ENCODE results near the gene KNDC1. TPM values are rescaled to one million over a fixed set of nuclear protein-coding genes. Genes with fewer than 3 reads are reported as not detected.

The KNDC1 gene
- total and polyA plus RNA-seq, 2 experiments from 2014 or later, result 1.8 to 16.0 TPM

- TF ChIP-seq ZNF114 (CRISPR knock-in tag; IDR thresholded peaks at IDR 0.05) (no peak), REST (IDR thresholded peaks at IDR 0.05; ENCODE audit: unreplicated experiment) (no peak), CREB1 (CRISPR knock-in tag; IDR thresholded peaks at IDR 0.05; ENCODE audit: low read depth) (no peak), CTCF (conservative IDR thresholded peaks at IDR 0.05; ENCODE audit: low read depth in 2 of 2) (no peak)
Measured at GRCh38 chr10:133191651-133192050, 31.6 kb downstream of the KNDC1 start (continued).

- Histone ChIP-seq H3K4me1 (ENCODE audit: insufficient read depth) (no peaks in the 10 kb centered on the region), H3K4me2 (no peak overlapping the region), H3K4me3 (no peak overlapping the region), H3F3A (replicated peaks; ENCODE audit: low read depth) (no peaks in the 10 kb centered on the region), H3K27ac (ENCODE audit: low read depth) (no peak overlapping the region), H3K9me2 (ENCODE audit: insufficient read depth) (no peaks in the 10 kb centered on the region), H3K27me3 (ENCODE audit: insufficient read depth) (no peaks in the 10 kb centered on the region), H4K20me1 (replicated peaks; ENCODE audit: insufficient read depth) (no peaks in the 10 kb centered on the region), H3K36me3 (ENCODE audit: insufficient read depth) (no peaks in the 10 kb centered on the region), H2AFZ (no peak overlapping the region), H3K79me2 (replicated peaks; ENCODE audit: insufficient read depth) (no peaks in the 10 kb centered on the region)
- H3K9me3 Mint-ChIP-seq, result peaks cover 29% of the 10 kb centered on the region
- no peak overlapping the region for H3K4me3 Mint-ChIP-seq
- H3K4me1 Mint-ChIP-seq, result no peaks in the 10 kb centered on the region
- no peak overlapping the region for H3K27ac Mint-ChIP-seq
- DNase-seq (ENCODE audit: low spot score) (no peak), ATAC-seq (no peak)
- no peak for TF ChIP-seq EZH2phosphoT487 (IDR thresholded peaks at IDR 0.05; ENCODE audit: unreplicated experiment)
- TF ChIP-seq EZH2 (IDR thresholded peaks at IDR 0.05; ENCODE audit: low read depth, unreplicated experiment), result no peak
- TF ChIP-seq NANOG (IDR thresholded peaks at IDR 0.05; ENCODE audit: borderline replicate concordance), result no peak
- no peak for TF ChIP-seq CREB1 (CRISPR knock-in tag; IDR thresholded peaks at IDR 0.05; ENCODE audit: low read depth)
- TF ChIP-seq CTCF (conservative IDR thresholded peaks at IDR 0.05; ENCODE audit: low read depth in 2 of 2), result no peak
- H3K27me3 Mint-ChIP-seq (ENCODE audit: insufficient read depth, low read depth, poor library complexity), result peaks cover 6% of the 10 kb centered on the region
- H3K36me3 Mint-ChIP-seq (ENCODE audit: low read depth), result peaks cover 22% of the 10 kb centered on the region; the same call in 2 of the 3 replicates
Measured at GRCh38 chr10:133194151-133194550, 34.1 kb downstream of the KNDC1 start.

All from GM23338 (cell line).